PC-9 (cell line): ENCODE data around the gene NHSL1. TPM values are rescaled to one million over a fixed set of nuclear protein-coding genes. Genes with fewer than 3 reads are reported as not detected.

Experiments
- BruUV-seq: library from RNA; stranded (reverse); fragments of 400-500 nt; replicated peaks from 2 replicates; lab custom pipeline; 2021; lab: Mats Ljungman, UMichigan
- CTCF ChIA-PET: fragments of 300-600 bp; sonication (Branson Sonifier 250); formaldehyde crosslinking; loops from one replicate; lab custom pipeline; 2022; ENCODE audit warnings: antibody characterized with exemption; lab: Charles Lee
- POLR2A ChIA-PET: fragments of 300-600 bp; sonication (Branson Sonifier 250); formaldehyde crosslinking; loops from one replicate; lab custom pipeline; 2022; ENCODE audit warnings: antibody characterized with exemption; ENCODE audit not compliant: unreplicated experiment; lab: Charles Lee
- DNase-seq, 2 experiments: peaks; one replicate each; pipeline versions ENCODE4 v3.0.0 to v3.0.0-alpha.2; 2015 to 2022; ENCODE audit warnings: mixed read lengths in 1 of 2
- H2AFZ ChIP-seq: fragments of 200-600 bp; sonication (generic); 2 replicates; pipeline ENCODE4 v1.8.1; 2017; ENCODE audit warnings: antibody characterized with exemption
- H3F3A ChIP-seq: fragments of 200-600 bp; sonication (generic); 2 replicates; pipeline ENCODE4 v1.8.1; 2017; ENCODE audit warnings: antibody characterized with exemption, mild to moderate bottlenecking, low read depth; ENCODE audit not compliant: insufficient read depth
- H3K27ac ChIP-seq: fragments of 200-600 bp; sonication (generic); 2 replicates; pipeline ENCODE4 v1.6.1; 2016; ENCODE audit warnings: mixed run types
- H3K27me3 ChIP-seq: fragments of 200-600 bp; sonication (generic); 2 replicates; pipeline ENCODE4 v1.6.1; 2016; ENCODE audit warnings: low read depth, mixed run types; ENCODE audit not compliant: insufficient read depth
- H3K36me3 ChIP-seq: fragments of 200-600 bp; sonication (generic); 2 replicates; pipeline ENCODE4 v1.6.1; 2016; ENCODE audit warnings: low read depth, mixed run types
- H3K4me1 ChIP-seq: fragments of 200-600 bp; sonication (generic); replicated peaks from 2 replicates; pipeline ENCODE4 v1.6.1; 2016; ENCODE audit warnings: mixed run types; ENCODE audit not compliant: insufficient read depth
- H3K4me2 ChIP-seq: fragments of 200-600 bp; sonication (generic); 2 replicates; pipeline ENCODE4 v1.6.1; 2017; ENCODE audit warnings: mixed run types
- H3K4me3 ChIP-seq: fragments of 200-600 bp; sonication (generic); 2 replicates; pipeline ENCODE4 v1.6.1; 2016; ENCODE audit warnings: mixed run types
- H3K79me2 ChIP-seq: fragments of 200-600 bp; sonication (generic); 2 replicates; pipeline ENCODE4 v1.6.1; 2017; ENCODE audit warnings: low read depth, mixed run types
- H3K9me2 ChIP-seq: fragments of 200-600 bp; sonication (generic); 2 replicates; pipeline ENCODE4 v1.8.1; 2017; ENCODE audit warnings: mild to moderate bottlenecking; ENCODE audit not compliant: insufficient read depth
- H3K9me3 ChIP-seq: fragments of 200-600 bp; sonication (generic); 2 replicates; pipeline ENCODE4 v1.8.1; 2016; ENCODE audit warnings: low read depth; ENCODE audit not compliant: insufficient read depth
- H4K20me1 ChIP-seq: fragments of 200-600 bp; sonication (generic); 2 replicates; pipeline ENCODE4 v1.8.1; 2017; ENCODE audit not compliant: insufficient read depth
- EZH2 ChIP-seq: fragments of 200-600 bp; sonication (generic); IDR thresholded peaks from 2 replicates; pipeline ENCODE4 v1.8.0; 2017; ENCODE audit warnings: antibody characterized with exemption, low read depth
- intact Hi-C: fragments of 100-400 bp; cut with micrococcal nuclease; formaldehyde crosslinking; loops from one replicate; pipeline ENCODE4 v1.10.0; 2022; ENCODE audit not compliant: unreplicated experiment
- total RNA-seq: library from RNA; stranded (reverse); gene quantifications from 2 replicates; pipeline ENCODE4 v1.2.3, GENCODE V29; 2021
- TF ChIP-seq, protein P1 (sequence below): fragments of 200-600 bp; sonication (generic); conservative IDR thresholded peaks from 2 replicates; pipeline ENCODE4 v1.6.1; 2017; ENCODE audit warnings: mixed run types, antibody characterized with exemption, mild to moderate bottlenecking, moderate library complexity

NHSL1 gene
- total RNA-seq, 1 experiment from 2014 or later = 17.5 TPM

DNA sequence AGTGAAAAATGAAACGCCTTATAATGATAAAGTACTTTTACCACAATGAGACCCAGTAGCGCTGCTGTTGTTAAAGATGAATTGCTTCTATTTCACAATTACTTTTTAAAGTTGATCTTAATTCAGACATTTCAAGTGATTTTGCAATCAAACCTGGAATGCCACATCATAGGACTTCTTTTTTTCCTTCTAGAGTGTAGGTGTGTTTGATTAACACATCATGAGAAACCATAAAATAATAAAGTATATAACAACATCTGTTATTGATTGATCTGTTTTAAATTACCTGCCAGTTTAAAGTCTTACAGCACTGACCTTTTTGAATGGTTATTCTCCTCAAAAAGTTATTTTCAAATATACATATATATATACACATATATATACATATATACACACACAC is 56.6 kb downstream of the NHSL1 start:
- no peaks in the 10 kb centered on the region for H3K9me2 ChIP-seq
- no peak overlapping the region for H3K4me2 ChIP-seq
- peaks cover 6% of the 10 kb centered on the region; the same call in 1 of the 2 replicates for H3K4me1 ChIP-seq
- intact Hi-C loops = no loop called here
- no peaks in the 10 kb centered on the region for H3K27me3 ChIP-seq
- ChIA-PET POLR2A (no interaction called here), CTCF (no interaction called here)
- H2AFZ ChIP-seq = no peak overlapping the region
- peaks cover 15% of the 10 kb centered on the region; the same call in 1 of the 2 replicates for H3K36me3 ChIP-seq
- H3K79me2 ChIP-seq = no peaks in the 10 kb centered on the region
- TF ChIP-seq EZH2 = no peak
- TF ChIP-seq, protein P1, sequence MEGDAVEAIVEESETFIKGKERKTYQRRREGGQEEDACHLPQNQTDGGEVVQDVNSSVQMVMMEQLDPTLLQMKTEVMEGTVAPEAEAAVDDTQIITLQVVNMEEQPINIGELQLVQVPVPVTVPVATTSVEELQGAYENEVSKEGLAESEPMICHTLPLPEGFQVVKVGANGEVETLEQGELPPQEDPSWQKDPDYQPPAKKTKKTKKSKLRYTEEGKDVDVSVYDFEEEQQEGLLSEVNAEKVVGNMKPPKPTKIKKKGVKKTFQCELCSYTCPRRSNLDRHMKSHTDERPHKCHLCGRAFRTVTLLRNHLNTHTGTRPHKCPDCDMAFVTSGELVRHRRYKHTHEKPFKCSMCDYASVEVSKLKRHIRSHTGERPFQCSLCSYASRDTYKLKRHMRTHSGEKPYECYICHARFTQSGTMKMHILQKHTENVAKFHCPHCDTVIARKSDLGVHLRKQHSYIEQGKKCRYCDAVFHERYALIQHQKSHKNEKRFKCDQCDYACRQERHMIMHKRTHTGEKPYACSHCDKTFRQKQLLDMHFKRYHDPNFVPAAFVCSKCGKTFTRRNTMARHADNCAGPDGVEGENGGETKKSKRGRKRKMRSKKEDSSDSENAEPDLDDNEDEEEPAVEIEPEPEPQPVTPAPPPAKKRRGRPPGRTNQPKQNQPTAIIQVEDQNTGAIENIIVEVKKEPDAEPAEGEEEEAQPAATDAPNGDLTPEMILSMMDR = no peak
- H3F3A ChIP-seq = peaks cover 7% of the 10 kb centered on the region; the same call in 1 of the 2 replicates
- peaks cover 5% of the 10 kb centered on the region; the same call in 1 of the 2 replicates for H3K9me3 ChIP-seq
- H3K4me3 ChIP-seq = no peak overlapping the region
- H3K27ac ChIP-seq = no peak overlapping the region
- no TSS peak for BruUV-seq
- DNase-seq = no peak
- H4K20me1 ChIP-seq = no peaks in the 10 kb centered on the region

- Histone ChIP-seq H3K27me3 (no peaks in the 10 kb centered on the region), H3K4me1 (peaks cover 6% of the 10 kb centered on the region; the same call in 1 of the 2 replicates), H3K9me2 (no peaks in the 10 kb centered on the region), H3K4me2 (no peak overlapping the region), H4K20me1 (no peaks in the 10 kb centered on the region), H3K9me3 (peaks cover 5% of the 10 kb centered on the region; the same call in 1 of the 2 replicates), H3F3A (peaks cover 6% of the 10 kb centered on the region; the same call in 1 of the 2 replicates), H3K4me3 (no peak overlapping the region), H3K79me2 (no peaks in the 10 kb centered on the region), H3K27ac (no peak overlapping the region), H3K36me3 (peaks cover 15% of the 10 kb centered on the region; the same call in 1 of the 2 replicates), H2AFZ (no peak overlapping the region)
- TF ChIP-seq EZH2 = no peak
- TF ChIP-seq, protein P1 = no peak
- ChIA-PET CTCF (no interaction called here), POLR2A (no interaction called here)
- DNase-seq = no peak
- no TSS peak for BruUV-seq
- intact Hi-C loops = no loop called here
Measured at GRCh38 chr6:138441965-138442364, 57.3 kb downstream of the NHSL1 start.

DNA sequence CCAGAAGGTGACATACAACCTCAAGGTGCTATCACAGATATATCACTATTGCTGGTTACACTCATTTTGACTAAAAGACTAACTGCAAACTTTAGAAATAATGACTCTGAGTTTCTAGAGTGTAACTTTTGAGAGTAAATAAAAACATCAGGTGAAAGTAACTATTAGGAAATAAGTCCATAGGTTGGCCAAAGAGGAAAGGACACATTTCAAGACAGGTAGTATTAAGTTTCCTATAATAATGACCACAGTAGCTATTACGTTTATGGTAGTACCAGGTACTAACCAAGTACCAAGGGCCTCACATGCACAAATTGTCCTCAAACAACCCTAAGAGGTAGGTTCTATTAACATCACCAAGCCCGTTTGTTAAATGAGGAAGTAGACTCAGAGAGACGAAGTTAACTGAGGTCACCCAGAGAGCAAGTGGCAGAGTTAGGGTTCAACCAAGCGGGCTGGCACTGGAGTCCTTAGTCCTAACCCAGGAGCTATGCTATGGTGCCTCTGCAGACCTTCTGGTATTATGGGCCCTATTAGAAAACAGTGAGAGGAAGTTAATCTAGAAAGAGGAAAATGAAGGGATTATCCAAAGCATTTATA is 58.4 kb downstream of the NHSL1 start:
- no peaks in the 10 kb centered on the region for H3K4me1 ChIP-seq
- no TSS peak for BruUV-seq

More for the DNA sequence above, 58.4 kb downstream of the NHSL1 start:
- TF ChIP-seq, protein P1 = no peak
- TF ChIP-seq EZH2 = no peak
- DNase-seq = no peak
- POLR2A ChIA-PET = no interaction called here
- H3K4me3 ChIP-seq = no peak overlapping the region
- H4K20me1 ChIP-seq = no peaks in the 10 kb centered on the region
- intact Hi-C loops = no loop called here
- no peak overlapping the region for H2AFZ ChIP-seq
- no peaks in the 10 kb centered on the region for H3K79me2 ChIP-seq
- H3K9me3 ChIP-seq = peaks cover 5% of the 10 kb centered on the region; the same call in 1 of the 2 replicates
- no peaks in the 10 kb centered on the region for H3K9me2 ChIP-seq
- no peaks in the 10 kb centered on the region for H3K27me3 ChIP-seq
- H3K27ac ChIP-seq = no peak overlapping the region
- CTCF ChIA-PET = interaction anchor here (0.5 kb wide), 1 partner anchor 8 kb away, joined by 5 read pairs; no protein-coding TSS in a partner anchor
- peaks cover 10% of the 10 kb centered on the region; the same call in 1 of the 2 replicates for H3K36me3 ChIP-seq
- H3K4me2 ChIP-seq = no peak overlapping the region
- H3F3A ChIP-seq = no peaks in the 10 kb centered on the region
